Measurements from ENCODE around the gene RGS10. TPM values are rescaled to one million over a fixed set of nuclear protein-coding genes. Genes with fewer than 3 reads are reported as not detected.

Gene RGS10
- total and polyA plus RNA-seq, 9 of the 15 experiments (the other 6 are each of a cell fraction or from before 2014, with no cell fraction given): 31.9 to 123 (median 62.1) TPM

GRCh38 chr10:119542357-119542987, at the start of gene RGS10 (continued):
- TF ChIP-seq ZZZ3 (IDR thresholded peaks at IDR 0.05) (no peak), ZBED1 (IDR thresholded peaks at IDR 0.05) (0 out of 2 replicates have a peak, but pooled peaks have one; percentile 34), MAX (CRISPR knock-in tag; IDR thresholded peaks at IDR 0.05) (peak; percentile 77), E2F1 (CRISPR knock-in tag; IDR thresholded peaks at IDR 0.05) (no peak), FOXK1 (CRISPR knock-in tag; IDR thresholded peaks at IDR 0.05; ENCODE audit: borderline replicate concordance) (no peak), ATF4 (CRISPR knock-in tag; IDR thresholded peaks at IDR 0.05) (no peak), SOX6 (IDR thresholded peaks at IDR 0.05) (no peak), MTA3 (IDR thresholded peaks at IDR 0.05; ENCODE audit: borderline replicate concordance) (0 out of 2 replicates have a peak, but pooled peaks have one; percentile 35), ZFP1 (CRISPR knock-in tag; IDR thresholded peaks at IDR 0.05) (no peak), CREB5 (CRISPR knock-in tag; IDR thresholded peaks at IDR 0.05) (no peak), ZNF277 (CRISPR knock-in tag; IDR thresholded peaks at IDR 0.05; ENCODE audit: borderline replicate concordance) (no peak), TCFL5 (CRISPR knock-in tag; conservative IDR thresholded peaks at IDR 0.05) (no peak), CREB1 (IDR thresholded peaks at IDR 0.05) (no peak; the same call in 1 of the 2 replicates), CREB1 (CRISPR knock-in tag; IDR thresholded peaks at IDR 0.05) (no peak), CCNT2 (IDR thresholded peaks at IDR 0.05; ENCODE audit: borderline replicate concordance, extremely low read depth, insufficient read length, low read depth, low read length) (peak; percentile 54), USF2 (CRISPR knock-in tag; IDR thresholded peaks at IDR 0.05) (no peak), CBX5 (IDR thresholded peaks at IDR 0.05; ENCODE audit: borderline replicate concordance, low read depth) (no peak), HEY1 (CRISPR knock-in tag; IDR thresholded peaks at IDR 0.05; ENCODE audit: borderline replicate concordance) (no peak), MXD1 (CRISPR knock-in tag; IDR thresholded peaks at IDR 0.05; ENCODE audit: borderline replicate concordance, poor library complexity, severe bottlenecking) (no peak), RB1 (IDR thresholded peaks at IDR 0.05; ENCODE audit: low read depth) (peak; percentile 59; the same call in 1 of the 2 replicates), SIX5 (IDR thresholded peaks at IDR 0.05; ENCODE audit: borderline replicate concordance in 1 of 2, insufficient read depth in 1 of 2, low read depth in 1 of 2, low read length in 2 of 2) (no peak), TRIM28 (IDR thresholded peaks at IDR 0.05) (no peak)
